IPS-18c (cell line): ENCODE results near the gene ADTRP.

Experiments
- H3K4me3 ChIP-seq: 2 replicates; pipeline ENCODE4 v1.7.0; 2013; ENCODE audit warnings: low read depth, mild to moderate bottlenecking, low read length, moderate library complexity; ENCODE audit not compliant: insufficient read depth
- H3K9me3 ChIP-seq: one replicate; pipeline ENCODE4 v1.6.1; 2013; ENCODE audit warnings: mild to moderate bottlenecking, low read length, moderate library complexity; ENCODE audit not compliant: control insufficient read depth, insufficient read depth

Gene ADTRP

GRCh38 chr6:11724286-11724685, 54.3 kb downstream of the ADTRP start:
- Histone ChIP-seq H3K9me3 (no peaks in the 10 kb centered on the region), H3K4me3 (no peak overlapping the region)

- no peaks in the 10 kb centered on the region for H3K9me3 ChIP-seq
- H3K4me3 ChIP-seq = no peak overlapping the region
These were observed 55.6 kb downstream of the ADTRP start for GRCh38 chr6:11722805-11723631.

GRCh38 chr6:11722220-11722619, 56.4 kb downstream of the ADTRP start:
- Histone ChIP-seq H3K9me3 (no peaks in the 10 kb centered on the region), H3K4me3 (no peak overlapping the region)

GRCh38 chr6:11718463-11718862, 60.1 kb downstream of the ADTRP start:
- Histone ChIP-seq H3K9me3 (no peaks in the 10 kb centered on the region), H3K4me3 (no peak overlapping the region)

- no peak overlapping the region for H3K4me3 ChIP-seq
These were observed 60.6 kb downstream of the ADTRP start for GRCh38 chr6:11718031-11718430.

GRCh38 chr6:11714798-11715285, 63.8 kb downstream of the ADTRP start:
- no peaks in the 10 kb centered on the region for H3K9me3 ChIP-seq
- no peak overlapping the region for H3K4me3 ChIP-seq

More at GRCh38 chr6:11718031-11718430, 60.6 kb downstream of the ADTRP start:
- no peaks in the 10 kb centered on the region for H3K9me3 ChIP-seq

- H3K9me3 ChIP-seq = no peaks in the 10 kb centered on the region
- no peak overlapping the region for H3K4me3 ChIP-seq
These were observed 64.3 kb downstream of the ADTRP start for GRCh38 chr6:11714116-11714797.

GRCh38 chr6:11712760-11713159, 65.8 kb downstream of the ADTRP start:
- Histone ChIP-seq H3K4me3 (no peak overlapping the region), H3K9me3 (no peaks in the 10 kb centered on the region)

- no peak overlapping the region for H3K4me3 ChIP-seq
- no peaks in the 10 kb centered on the region for H3K9me3 ChIP-seq
These were observed 66.5 kb downstream of the ADTRP start for GRCh38 chr6:11711984-11712711.

GRCh38 chr6:11711003-11711983, 67.3 kb downstream of the ADTRP start:
- Histone ChIP-seq H3K4me3 (no peak overlapping the region), H3K9me3 (no peaks in the 10 kb centered on the region)

GRCh38 chr6:11710311-11710761, 68.3 kb downstream of the ADTRP start:
- Histone ChIP-seq H3K4me3 (no peak overlapping the region), H3K9me3 (peaks cover under 1% of the 10 kb centered on the region)

GRCh38 chr6:11706171-11706570, 72.4 kb downstream of the ADTRP start:
- Histone ChIP-seq H3K9me3 (peaks cover 2% of the 10 kb centered on the region), H3K4me3 (no peak overlapping the region)

- H3K4me3 ChIP-seq = no peak overlapping the region
- peaks cover 2% of the 10 kb centered on the region for H3K9me3 ChIP-seq
These were observed 73.1 kb downstream of the ADTRP start for GRCh38 chr6:11705483-11705882.

GRCh38 chr6:11705069-11705468, 73.5 kb downstream of the ADTRP start:
- Histone ChIP-seq H3K4me3 (no peak overlapping the region), H3K9me3 (peaks cover 2% of the 10 kb centered on the region)

GRCh38 chr6:11703725-11704124, 74.9 kb downstream of the ADTRP start:
- Histone ChIP-seq H3K4me3 (no peak overlapping the region), H3K9me3 (peaks cover 2% of the 10 kb centered on the region)

GRCh38 chr6:11702500-11703130, 76.0 kb downstream of the ADTRP start:
- peaks cover 2% of the 10 kb centered on the region for H3K9me3 ChIP-seq
- H3K4me3 ChIP-seq = no peak overlapping the region
